NT2/D1 (cell line): ENCODE data around the gene CEP162.

Experiments used
- SUZ12 ChIP-seq: IDR thresholded peaks from 2 replicates; pipeline ENCODE4 v1.6.1; 2011; ENCODE audit not compliant: insufficient read length, insufficient read depth; ENCODE audit errors: extremely low read depth
- YY1 ChIP-seq: IDR thresholded peaks from 2 replicates; pipeline ENCODE4 v1.6.1; 2011; ENCODE audit not compliant: insufficient read length, insufficient read depth
- ZNF274 ChIP-seq: IDR thresholded peaks from 2 replicates; pipeline ENCODE4 v1.6.1; 2011; ENCODE audit warnings: mild to moderate bottlenecking, low read depth, low read length

GRCh38 chr6:84255641-84256040 lies 28.2 kb upstream of the CEP162 start:
- TF ChIP-seq YY1: no peak
- no peak for TF ChIP-seq SUZ12
- TF ChIP-seq ZNF274: no peak
